PFSK-1 (cell line): ENCODE data around the gene PIAS4.

Experiments
- FOXP2 ChIP-seq: optimal IDR thresholded peaks from 2 replicates; pipeline ENCODE3; 2011; ENCODE audit warnings: borderline replicate concordance, control low read depth, inconsistent platforms; ENCODE audit not compliant: insufficient read depth; ENCODE audit errors: extremely low read length, extremely low read depth
- POLR2AphosphoS5 ChIP-seq: IDR thresholded peaks from 2 replicates; pipeline ENCODE4 v1.6.1; 2012; ENCODE audit warnings: low read depth, mild to moderate bottlenecking, control low read depth, low read length, moderate library complexity
- REST ChIP-seq, 2 experiments: IDR thresholded peaks; 2 replicates each; pipeline versions ENCODE4 v1.6.1 to v1.8.0; 2011 to 2012; ENCODE audit warnings: low read depth in 2 of 2, low read length in 2 of 2, control low read depth in 1 of 2, inconsistent platforms in 1 of 2, mild to moderate bottlenecking in 1 of 2, moderate library complexity in 1 of 2; ENCODE audit not compliant: insufficient read depth in 1 of 2
- SIN3A ChIP-seq: IDR thresholded peaks from 2 replicates; pipeline ENCODE4 v1.6.1; 2012; ENCODE audit warnings: mild to moderate bottlenecking, low read length, moderate library complexity, borderline replicate concordance; ENCODE audit not compliant: insufficient read depth
- TAF1 ChIP-seq: IDR thresholded peaks from 2 replicates; pipeline ENCODE4 v1.6.1; 2012; ENCODE audit warnings: low read length, control low read depth, borderline replicate concordance; ENCODE audit not compliant: insufficient read depth

The PIAS4 gene

GRCh38 chr19:3975637-3976087 lies 31.9 kb upstream of the PIAS4 start:
- TF ChIP-seq SIN3A (no peak), POLR2AphosphoS5 (peak; percentile 63; the same call in 1 of the 2 replicates)

GRCh38 chr19:3976495-3977241 lies 30.9 kb upstream of the PIAS4 start:
- no peak; the same call in 1 of the 2 replicates for TF ChIP-seq POLR2AphosphoS5
- TF ChIP-seq TAF1: no peak
- no peak for TF ChIP-seq FOXP2
- no peak for TF ChIP-seq SIN3A
- no peak for TF ChIP-seq REST (IDR thresholded peaks at IDR 0.05; ENCODE audit: insufficient read depth in 1 of 2, low read depth in 2 of 2, low read length in 2 of 2)

- TF ChIP-seq TAF1 (no peak), SIN3A (no peak), POLR2AphosphoS5 (no peak; the same call in none of the 2 replicates), REST (IDR thresholded peaks at IDR 0.05; ENCODE audit: insufficient read depth in 1 of 2, low read depth in 2 of 2, low read length in 2 of 2) (no peak), FOXP2 (no peak)
Observed at GRCh38 chr19:3977242-3978143, 30.0 kb upstream of the PIAS4 start.

GRCh38 chr19:3978145-3978544 lies 29.4 kb upstream of the PIAS4 start:
- no peak for TF ChIP-seq REST (IDR thresholded peaks at IDR 0.05; ENCODE audit: insufficient read depth in 1 of 2, low read depth in 2 of 2, low read length in 2 of 2)
- TF ChIP-seq SIN3A: no peak
- TF ChIP-seq TAF1: no peak
- no peak for TF ChIP-seq POLR2AphosphoS5
- TF ChIP-seq FOXP2: no peak

- TF ChIP-seq REST (IDR thresholded peaks at IDR 0.05; ENCODE audit: insufficient read depth in 1 of 2, low read depth in 2 of 2, low read length in 2 of 2) (no peak), SIN3A (no peak)
Observed at GRCh38 chr19:3979289-3979673, 28.3 kb upstream of the PIAS4 start.
